Measurements from ENCODE around the gene DFFB.

The DFFB gene

DNA sequence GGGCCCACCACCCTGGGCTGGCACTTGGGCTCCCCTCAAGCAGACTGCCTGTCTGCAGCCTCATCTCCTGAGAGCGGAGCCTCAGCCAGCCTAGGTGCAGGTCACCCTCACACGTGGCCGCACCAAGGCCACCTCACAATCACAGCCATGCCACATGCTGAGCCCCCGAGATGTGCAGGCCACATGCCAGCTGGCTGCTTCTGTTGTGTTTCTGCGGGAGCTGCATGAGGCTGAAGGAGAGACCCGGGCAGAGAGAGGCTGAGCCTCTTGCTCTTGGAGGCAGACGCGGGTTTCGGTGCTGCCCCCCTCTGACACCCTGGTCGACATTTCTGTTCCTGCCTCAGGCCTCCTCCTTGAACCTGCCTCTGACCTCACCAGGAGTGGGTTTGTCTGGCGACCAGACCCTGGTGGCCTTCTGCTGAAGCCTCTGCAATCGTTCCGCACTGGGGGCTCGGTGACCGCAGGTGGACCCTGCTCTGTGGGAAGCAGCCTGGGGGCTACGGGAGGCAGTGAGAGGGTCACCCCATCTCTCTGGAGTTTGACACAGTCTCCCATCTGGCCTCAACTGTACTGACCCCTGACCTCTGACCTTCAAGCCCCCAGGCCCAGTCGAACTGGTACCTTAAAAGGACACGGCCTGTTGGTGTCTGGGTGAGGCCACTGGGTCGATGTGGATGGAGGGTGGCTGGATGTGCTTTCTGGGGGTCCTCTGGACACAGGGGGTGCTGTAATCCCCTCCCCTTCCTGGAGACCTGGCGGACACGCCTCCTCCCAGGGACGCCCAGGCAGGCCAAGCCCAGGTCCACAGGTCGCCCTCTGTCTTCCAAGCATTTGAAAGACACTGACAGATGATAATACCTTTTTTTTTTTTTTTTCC is 55.8 kb downstream of the DFFB start:
- H3K9ac ChIP-seq (ENCODE audit: low read length), result no peak overlapping the region
- H3K4me2 ChIP-seq (ENCODE audit: low read length), result no peak overlapping the region
- no peak overlapping the region for H3K27ac ChIP-seq (ENCODE audit: low read depth, low read length)
- H2AFZ ChIP-seq (ENCODE audit: insufficient read depth, low read length, poor library complexity), result no peak overlapping the region
- no peak overlapping the region for H2BK12ac ChIP-seq (ENCODE audit: low read length)
- no peaks in the 10 kb centered on the region for H3K79me2 ChIP-seq (ENCODE audit: control insufficient read depth, insufficient read depth, low read length, poor library complexity)
- no CpG with 5 or more reads among the region's 23 CpGs for WGBS (ENCODE audit: extremely low coverage, insufficient coverage, insufficient read length)
- H3K9me3 ChIP-seq (ENCODE audit: insufficient read depth, low read depth, low read length), result peaks cover 5% of the 10 kb centered on the region
- no peak overlapping the region for H4K8ac ChIP-seq (ENCODE audit: low read depth, low read length)
- H3K23ac ChIP-seq (ENCODE audit: low read length), result no peak overlapping the region
- no peak overlapping the region for H2BK5ac ChIP-seq (ENCODE audit: low read depth, low read length, poor library complexity)
- no peaks in the 10 kb centered on the region for H3K36me3 ChIP-seq (ENCODE audit: control insufficient read depth in 1 of 2, insufficient read depth in 2 of 2, low read length in 2 of 2)
- no peaks in the 10 kb centered on the region for H3K79me1 ChIP-seq (ENCODE audit: low read length)
- no peaks in the 10 kb centered on the region for H3K27me3 ChIP-seq (ENCODE audit: insufficient read depth, low read length)
- no peak overlapping the region for H3K18ac ChIP-seq (ENCODE audit: low read length)
- H4K12ac ChIP-seq (ENCODE audit: low read depth, low read length), result no peak overlapping the region
- H2BK120ac ChIP-seq (ENCODE audit: insufficient read depth, low read length, poor library complexity), result no peak overlapping the region
- no peak overlapping the region for H3K14ac ChIP-seq (ENCODE audit: low read length)
- DNase-seq, result no peak
- no peak overlapping the region for H3K4me3 ChIP-seq (ENCODE audit: low read depth, low read length)
- H3K4ac ChIP-seq (ENCODE audit: low read depth, low read length), result no peak overlapping the region
- no peak overlapping the region for H4K91ac ChIP-seq (ENCODE audit: low read depth, low read length)
- H3K4me1 ChIP-seq (ENCODE audit: control insufficient read depth in 1 of 2, insufficient read depth in 2 of 2, low read length in 2 of 2), result no peaks in the 10 kb centered on the region
- H2AK5ac ChIP-seq (ENCODE audit: low read length), result no peak overlapping the region

GRCh38 chr1:3914331-3914851 is 57.1 kb downstream of the DFFB start:
- H3K4me2 ChIP-seq (ENCODE audit: low read length), result no peak overlapping the region
- H3K27me3 ChIP-seq (ENCODE audit: insufficient read depth, low read length), result no peaks in the 10 kb centered on the region
- H3K4me1 ChIP-seq (ENCODE audit: control insufficient read depth in 1 of 2, insufficient read depth in 2 of 2, low read length in 2 of 2), result no peaks in the 10 kb centered on the region
- no peak for DNase-seq
- H3K9ac ChIP-seq (ENCODE audit: low read length), result no peak overlapping the region
- no CpG with 5 or more reads among the region's 21 CpGs for WGBS (ENCODE audit: extremely low coverage, insufficient coverage, insufficient read length)
- no peak overlapping the region for H2BK5ac ChIP-seq (ENCODE audit: low read depth, low read length, poor library complexity)
- no peak overlapping the region for H3K4me3 ChIP-seq (ENCODE audit: low read depth, low read length)
- no peaks in the 10 kb centered on the region for H3K79me1 ChIP-seq (ENCODE audit: low read length)
- no peak overlapping the region for H4K12ac ChIP-seq (ENCODE audit: low read depth, low read length)
- no peak overlapping the region for H3K27ac ChIP-seq (ENCODE audit: low read depth, low read length)
- H3K23ac ChIP-seq (ENCODE audit: low read length), result no peak overlapping the region
- no peaks in the 10 kb centered on the region for H3K79me2 ChIP-seq (ENCODE audit: control insufficient read depth, insufficient read depth, low read length, poor library complexity)
- H2AFZ ChIP-seq (ENCODE audit: insufficient read depth, low read length, poor library complexity), result no peak overlapping the region
- H2BK12ac ChIP-seq (ENCODE audit: low read length), result no peak overlapping the region
- peaks cover 5% of the 10 kb centered on the region for H3K9me3 ChIP-seq (ENCODE audit: insufficient read depth, low read depth, low read length)
- H3K4ac ChIP-seq (ENCODE audit: low read depth, low read length), result no peak overlapping the region
- H2BK120ac ChIP-seq (ENCODE audit: insufficient read depth, low read length, poor library complexity), result no peak overlapping the region
- H3K18ac ChIP-seq (ENCODE audit: low read length), result no peak overlapping the region
- H3K14ac ChIP-seq (ENCODE audit: low read length), result no peak overlapping the region
- H2AK5ac ChIP-seq (ENCODE audit: low read length), result no peak overlapping the region
- H4K91ac ChIP-seq (ENCODE audit: low read depth, low read length), result no peak overlapping the region
- no peaks in the 10 kb centered on the region for H3K36me3 ChIP-seq (ENCODE audit: control insufficient read depth in 1 of 2, insufficient read depth in 2 of 2, low read length in 2 of 2)
- H4K8ac ChIP-seq (ENCODE audit: low read depth, low read length), result no peak overlapping the region

- no peak overlapping the region for H3K4me2 ChIP-seq (ENCODE audit: low read length)
- H3K27ac ChIP-seq (ENCODE audit: low read depth, low read length), result no peak overlapping the region
- no peak overlapping the region for H3K4ac ChIP-seq (ENCODE audit: low read depth, low read length)
- H4K12ac ChIP-seq (ENCODE audit: low read depth, low read length), result no peak overlapping the region
- WGBS (ENCODE audit: extremely low coverage, insufficient coverage, insufficient read length), result no CpG with 5 or more reads among the region's 14 CpGs
- H3K79me1 ChIP-seq (ENCODE audit: low read length), result no peaks in the 10 kb centered on the region
- no peak overlapping the region for H3K4me3 ChIP-seq (ENCODE audit: low read depth, low read length)
- H3K9me3 ChIP-seq (ENCODE audit: insufficient read depth, low read depth, low read length), result peaks cover 5% of the 10 kb centered on the region
- no peaks in the 10 kb centered on the region for H3K79me2 ChIP-seq (ENCODE audit: control insufficient read depth, insufficient read depth, low read length, poor library complexity)
- no peak overlapping the region for H3K9ac ChIP-seq (ENCODE audit: low read length)
- H3K18ac ChIP-seq (ENCODE audit: low read length), result no peak overlapping the region
- H2BK120ac ChIP-seq (ENCODE audit: insufficient read depth, low read length, poor library complexity), result no peak overlapping the region
- H2BK12ac ChIP-seq (ENCODE audit: low read length), result no peak overlapping the region
- H3K27me3 ChIP-seq (ENCODE audit: insufficient read depth, low read length), result no peaks in the 10 kb centered on the region
- no peak overlapping the region for H2AFZ ChIP-seq (ENCODE audit: insufficient read depth, low read length, poor library complexity)
- no peak overlapping the region for H2AK5ac ChIP-seq (ENCODE audit: low read length)
- H4K91ac ChIP-seq (ENCODE audit: low read depth, low read length), result no peak overlapping the region
- no peak for DNase-seq
- H3K14ac ChIP-seq (ENCODE audit: low read length), result no peak overlapping the region
- no peak overlapping the region for H2BK5ac ChIP-seq (ENCODE audit: low read depth, low read length, poor library complexity)
- no peaks in the 10 kb centered on the region for H3K36me3 ChIP-seq (ENCODE audit: control insufficient read depth in 1 of 2, insufficient read depth in 2 of 2, low read length in 2 of 2)
- H3K23ac ChIP-seq (ENCODE audit: low read length), result no peak overlapping the region
- no peaks in the 10 kb centered on the region for H3K4me1 ChIP-seq (ENCODE audit: control insufficient read depth in 1 of 2, insufficient read depth in 2 of 2, low read length in 2 of 2)
- no peak overlapping the region for H4K8ac ChIP-seq (ENCODE audit: low read depth, low read length)
Observed at GRCh38 chr1:3914911-3915310, 57.6 kb downstream of the DFFB start.

- no CpG with 5 or more reads among the region's 15 CpGs for WGBS (ENCODE audit: extremely low coverage, insufficient coverage, insufficient read length)
Observed at GRCh38 chr1:3915551-3916121, 58.4 kb downstream of the DFFB start.

More at GRCh38 chr1:3915551-3916121, 58.4 kb downstream of the DFFB start:
- no peak overlapping the region for H3K23ac ChIP-seq (ENCODE audit: low read length)
- H3K27me3 ChIP-seq (ENCODE audit: insufficient read depth, low read length), result no peaks in the 10 kb centered on the region
- H3K79me1 ChIP-seq (ENCODE audit: low read length), result no peaks in the 10 kb centered on the region
- H3K9me3 ChIP-seq (ENCODE audit: insufficient read depth, low read depth, low read length), result peaks cover 3% of the 10 kb centered on the region
- no peak overlapping the region for H2AFZ ChIP-seq (ENCODE audit: insufficient read depth, low read length, poor library complexity)
- H3K4me3 ChIP-seq (ENCODE audit: low read depth, low read length), result no peak overlapping the region
- no peak for DNase-seq
- H3K4me2 ChIP-seq (ENCODE audit: low read length), result no peak overlapping the region
- H3K9ac ChIP-seq (ENCODE audit: low read length), result no peak overlapping the region
- no peak overlapping the region for H2BK120ac ChIP-seq (ENCODE audit: insufficient read depth, low read length, poor library complexity)
- no peak overlapping the region for H2AK5ac ChIP-seq (ENCODE audit: low read length)
- no peak overlapping the region for H3K27ac ChIP-seq (ENCODE audit: low read depth, low read length)
- no peaks in the 10 kb centered on the region for H3K79me2 ChIP-seq (ENCODE audit: control insufficient read depth, insufficient read depth, low read length, poor library complexity)
- no peak overlapping the region for H3K14ac ChIP-seq (ENCODE audit: low read length)
- H3K18ac ChIP-seq (ENCODE audit: low read length), result no peak overlapping the region
- no peak overlapping the region for H4K12ac ChIP-seq (ENCODE audit: low read depth, low read length)
- H2BK5ac ChIP-seq (ENCODE audit: low read depth, low read length, poor library complexity), result no peak overlapping the region
- no peak overlapping the region for H4K8ac ChIP-seq (ENCODE audit: low read depth, low read length)
- H3K36me3 ChIP-seq (ENCODE audit: control insufficient read depth in 1 of 2, insufficient read depth in 2 of 2, low read length in 2 of 2), result no peaks in the 10 kb centered on the region
- no peak overlapping the region for H4K91ac ChIP-seq (ENCODE audit: low read depth, low read length)
- H3K4me1 ChIP-seq (ENCODE audit: control insufficient read depth in 1 of 2, insufficient read depth in 2 of 2, low read length in 2 of 2), result no peaks in the 10 kb centered on the region
- no peak overlapping the region for H3K4ac ChIP-seq (ENCODE audit: low read depth, low read length)
- no peak overlapping the region for H2BK12ac ChIP-seq (ENCODE audit: low read length)
